Endothelial cell of umbilical vein (primary cell): ENCODE data around the gene NR1I3. TPM values are rescaled to one million over a fixed set of nuclear protein-coding genes. Genes with fewer than 3 reads are reported as not detected.

Source experiments
- BruUV-seq: library from RNA; stranded (reverse); fragments of 400-500 nt; replicated peaks from 2 replicates; lab custom pipeline; 2021; lab: Mats Ljungman, UMichigan
- CTCF ChIA-PET: fragments of 300-600, 350-600 bp; sonication (Branson Sonifier 250); formaldehyde crosslinking; loops from one replicate; lab custom pipeline; 2021; ENCODE audit warnings: antibody characterized with exemption, inconsistent platforms; lab: Charles Lee
- POLR2A ChIA-PET: fragments of 300-600, 350-600 bp; sonication (Branson Sonifier 250); formaldehyde crosslinking; loops from one replicate; lab custom pipeline; 2021; ENCODE audit warnings: antibody characterized with exemption, inconsistent platforms; lab: Charles Lee
- DNase-seq: peaks from one replicate; pipeline ENCODE4 v3.0.0-alpha.2; 2011; ENCODE audit warnings: low read depth, low spot score
- FAIRE-seq: peaks from 2 replicates; lab custom pipeline; 2011; peaks lifted over from hg19 to GRCh38; lab: Jason Lieb, UNC
- H2AFZ ChIP-seq: 2 replicates; pipeline ENCODE4 v1.6.0; 2012; ENCODE audit warnings: low read depth, low read length, control low read depth, inconsistent platforms
- H3K27ac ChIP-seq: 2 replicates; pipeline ENCODE4 v1.5.1; 2011; ENCODE audit warnings: low read depth, mild to moderate bottlenecking, control low read depth, low read length, moderate library complexity; ENCODE audit not compliant: insufficient read depth
- H3K27me3 ChIP-seq, 2 experiments: 2 replicates each; pipeline versions ENCODE4 v1.6.0 to v1.6.1; 2011; ENCODE audit warnings: low read length in 2 of 2, mixed read lengths in 1 of 2; ENCODE audit not compliant: control insufficient read depth in 2 of 2, insufficient read depth in 2 of 2
- H3K36me3 ChIP-seq, 2 experiments: 2 replicates in 1 of 2; 3 replicates in 1 of 2; pipeline ENCODE4 v1.5.1; 2011; ENCODE audit warnings: low read length in 2 of 2, mild to moderate bottlenecking in 1 of 2, moderate library complexity in 1 of 2; ENCODE audit not compliant: control insufficient read depth in 2 of 2, insufficient read depth in 2 of 2; ENCODE audit errors: extremely low read depth in 1 of 2
- H3K4me1 ChIP-seq: 3 replicates; pipeline ENCODE4 v1.5.1; 2011; ENCODE audit warnings: mild to moderate bottlenecking, low read length; ENCODE audit not compliant: control insufficient read depth, insufficient read depth; ENCODE audit errors: extremely low read depth
- H3K4me2 ChIP-seq: 2 replicates; pipeline ENCODE4 v1.6.1; 2011; ENCODE audit warnings: low read length, control low read depth, mixed read lengths; ENCODE audit not compliant: insufficient read depth
- H3K4me3 ChIP-seq, 3 experiments: fragments of 200-600 bp in 1 of 3; sonication (generic), shearing (Covaris generic) in 1 of 3; replicated peaks in 1 of 3; 2 replicates each; pipeline ENCODE4 v1.5.1; 2011 to 2016; ENCODE audit warnings: control low read depth in 3 of 3, low read length in 3 of 3, mild to moderate bottlenecking in 2 of 3, inconsistent platforms in 1 of 3, low read depth in 1 of 3, moderate library complexity in 1 of 3; ENCODE audit not compliant: insufficient read depth in 1 of 3
- H3K79me2 ChIP-seq: 2 replicates; pipeline ENCODE4 v1.6.0; 2012; ENCODE audit warnings: low read length, inconsistent platforms; ENCODE audit not compliant: control insufficient read depth, insufficient read depth
- H3K9ac ChIP-seq: replicated peaks from 2 replicates; pipeline ENCODE3; 2011; ENCODE audit warnings: low read length, control low read depth; ENCODE audit not compliant: insufficient read depth; ENCODE audit errors: extremely low read depth
- H3K9me1 ChIP-seq: replicated peaks from 3 replicates; pipeline ENCODE4 v1.6.0; 2011; ENCODE audit warnings: mild to moderate bottlenecking, low read length; ENCODE audit not compliant: control insufficient read depth, insufficient read depth; ENCODE audit errors: extremely low read depth
- H3K9me3 ChIP-seq: replicated peaks from 2 replicates; pipeline ENCODE4 v1.5.1; 2012; ENCODE audit warnings: low read length, inconsistent platforms; ENCODE audit not compliant: control insufficient read depth, insufficient read depth
- H4K20me1 ChIP-seq: replicated peaks from 2 replicates; pipeline ENCODE3; 2011; ENCODE audit warnings: mild to moderate bottlenecking, low read length; ENCODE audit not compliant: control insufficient read depth, insufficient read depth; ENCODE audit errors: extremely low read depth
- GATA2 ChIP-seq: IDR thresholded peaks from 2 replicates; pipeline ENCODE4 v1.7.0; 2011; ENCODE audit warnings: low read depth, mild to moderate bottlenecking, moderate library complexity, mixed read lengths, low read length; ENCODE audit not compliant: insufficient read length, insufficient read depth
- MYC ChIP-seq: IDR thresholded peaks from one replicate; pipeline ENCODE4 v1.6.1; 2011; ENCODE audit warnings: mild to moderate bottlenecking, low read depth, low read length
- POLR2A ChIP-seq: IDR thresholded peaks from 2 replicates; pipeline ENCODE4 v1.6.1; 2012; ENCODE audit warnings: low read depth, mild to moderate bottlenecking, control low read depth, low read length
- POLR2AphosphoS5 ChIP-seq: IDR thresholded peaks from 2 replicates; pipeline ENCODE4 v1.6.1; 2012; ENCODE audit warnings: low read depth, mild to moderate bottlenecking, control low read depth, low read length, moderate library complexity; ENCODE audit not compliant: insufficient read depth
- dilution Hi-C: fragments of 300-500 bp; cut with MboI; formaldehyde crosslinking; loops from one replicate; pipeline ENCODE4 v1.15.0; 2019; ENCODE audit warnings: low sequenced_read_pairs; ENCODE audit not compliant: extremely low pct_ligation_motif_present
- intact Hi-C: fragments of 100-400 bp; cut with micrococcal nuclease; formaldehyde crosslinking; loops from one replicate; pipeline ENCODE4 v1.10.0; 2022
- polyA plus RNA-seq, 4 experiments: library from polyadenylated mRNA; depleted of rRNA in 3 of 4; stranded (reverse) in 3 of 4; unstranded in 1 of 4; fragments of >200 nt; gene quantifications; 2 replicates each; pipeline versions ENCODE4 v1.2.1 to v1.2.3, GENCODE V29; 2011 to 2012; ENCODE audit warnings: missing spikeins in 1 of 4
- total RNA-seq: library from RNA; stranded (reverse); gene quantifications from 2 replicates; pipeline ENCODE4 v1.2.3, GENCODE V29; 2021

NR1I3 gene
- total and polyA plus RNA-seq, 2 donors (not counting 3 experiments of a cell fraction or from before 2014, with no cell fraction given) = not detected

GRCh38 chr1:161198897-161199431 is 39.0 kb downstream of the NR1I3 start, which contains the start of gene ADAMTS4:
ADAMTS4 (minus strand) TSS chr1:161199054; CDS start chr1:161198627, 427 bp downstream.
- ChIA-PET POLR2A (interaction anchor here (0.5 kb wide), 1 partner anchor 44 kb away, joined by 3 read pairs; no protein-coding TSS in a partner anchor), CTCF (interaction anchor here (1.0 to 3.2 kb wide), 7 partner anchors 8 to 183 kb away, joined by 3 to 35 read pairs (median 14); partner anchors contain the start of genes PPOX and TOMM40L)
- peak within 1 kb of the TSS; percentile 47 for H3K4me2 ChIP-seq
- H3K36me3 ChIP-seq = no peaks in the 10 kb centered on the region
- H3K4me1 ChIP-seq = peaks cover 61% of the 10 kb centered on the region
- dilution Hi-C loops = no loop called here
- intact Hi-C loops = no loop called here
- H3K27me3 ChIP-seq = no peaks in the 10 kb centered on the region
- H2AFZ ChIP-seq = peak within 1 kb of the TSS; percentile 37
- H3K27ac ChIP-seq = peak within 1 kb of the TSS; percentile 98
- H3K9me3 ChIP-seq = no peaks in the 10 kb centered on the region
- peak within 1 kb of the TSS; percentile 75 for H3K9ac ChIP-seq
- BruUV-seq = no TSS peak
- no peak for TF ChIP-seq MYC
- TF ChIP-seq POLR2A = peak; percentile 89
- DNase-seq (peak; percentile 65), FAIRE-seq (peak; percentile 50)
- H3K4me3 ChIP-seq = peak within 1 kb of the TSS; percentile 26 to 51 (median 44)
- H4K20me1 ChIP-seq = no peaks in the 10 kb centered on the region
- H3K79me2 ChIP-seq = peaks cover 50% of the 10 kb centered on the region
- H3K9me1 ChIP-seq = no peaks in the 10 kb centered on the region

GRCh38 chr1:161198194-161198896 is 39.7 kb downstream of the NR1I3 start:
- Histone ChIP-seq H3K79me2 (peaks cover 44% of the 10 kb centered on the region), H3K9ac (peak overlapping the region; percentile 42), H2AFZ (peak overlapping the region; percentile 16), H3K4me2 (peak overlapping the region; percentile 47), H3K4me1 (peaks cover 59% of the 10 kb centered on the region), H3K36me3 (peaks cover 0 to 2% of the 10 kb centered on the region in 2 experiments), H4K20me1 (no peaks in the 10 kb centered on the region), H3K9me1 (no peaks in the 10 kb centered on the region), H3K4me3 (peak overlapping the region; percentile 26 to 51 (median 44)), H3K27me3 (no peaks in the 10 kb centered on the region), H3K27ac (peak overlapping the region; percentile 98), H3K9me3 (no peaks in the 10 kb centered on the region)
- intact Hi-C loops = no loop called here
- TF ChIP-seq POLR2A = peak; percentile 78
- TF ChIP-seq POLR2AphosphoS5 = peak; percentile 60
- TF ChIP-seq GATA2 = no peak
- peak; percentile 33 for FAIRE-seq
- ChIA-PET POLR2A (interaction anchor here (0.5 kb wide), 1 partner anchor 44 kb away, joined by 3 read pairs; no protein-coding TSS in a partner anchor), CTCF (interaction anchor here (1.0 to 3.2 kb wide), 7 partner anchors 9 to 184 kb away, joined by 3 to 35 read pairs (median 14); partner anchors contain the start of genes PPOX and TOMM40L)
- TSS peak; percentile 4 for BruUV-seq
- peak; percentile 62 for DNase-seq
- dilution Hi-C loops = no loop called here
